ENCODE measurements around the gene SLC22A23. TPM values are rescaled to one million over a fixed set of nuclear protein-coding genes. Genes with fewer than 3 reads are reported as not detected.
A peak's percentile ranks its signal among the peaks of the same experiment; 100 is the strongest.

SLC22A23 gene
- total RNA-seq, 1 experiment from 2014 or later = 6.8 TPM

GRCh38 chr6:3351105-3351676 lies 105.7 kb downstream of the SLC22A23 start:
- Mint-ChIP-seq H3K27ac (peak overlapping the region; percentile 37 to 89 (median 56); a peak in 4 of 7 replicates), H3K36me3 (ENCODE audit: insufficient read depth in 1 of 3, low read depth in 3 of 3) (peaks cover 0 to 7% (median 0%) of the 10 kb centered on the region in 3 experiments; a peak in 3 of 7 replicates), H3K9me3 (no peaks in the 10 kb centered on the region), H3K4me1 (peaks cover 58 to 60% of the 10 kb centered on the region in 2 experiments), H3K27me3 (ENCODE audit: low read depth) (peaks cover 3% of the 10 kb centered on the region), H3K4me3 (0 out of 5 replicates have a peak overlapping the region, but pooled peaks of 1 of the 2 experiments have one; percentile 10)
- Histone ChIP-seq H4K91ac (ENCODE audit: insufficient read length, low read depth, low read length) (no peak overlapping the region), H3K18ac (ENCODE audit: insufficient read length, low read depth, low read length) (no peak overlapping the region), H3K27me3 (ENCODE audit: insufficient read depth, low read length) (no peaks in the 10 kb centered on the region), H2AK5ac (ENCODE audit: insufficient read length, low read length) (no peak overlapping the region), H3K4me2 (ENCODE audit: insufficient read depth, insufficient read length, low read length) (no peak overlapping the region), H2BK120ac (ENCODE audit: low read depth, low read length, poor library complexity, severe bottlenecking) (no peak overlapping the region), H3K27ac (ENCODE audit: insufficient read length, low read depth, low read length) (no peak overlapping the region), H4K8ac (replicated peaks; ENCODE audit: insufficient read length, low read depth, low read length) (no peak overlapping the region), H2BK15ac (ENCODE audit: low read depth, low read length) (no peak overlapping the region), H3T11ph (ENCODE audit: low read length) (no peak overlapping the region), H3K14ac (ENCODE audit: insufficient read depth, low read length) (no peak overlapping the region; the same call in 1 of the 2 replicates), H3K79me1 (ENCODE audit: insufficient read depth, low read depth, low read length, poor library complexity, severe bottlenecking) (no peaks in the 10 kb centered on the region), H3K23ac (ENCODE audit: insufficient read length, low read depth, low read length) (no peak overlapping the region), H2AFZ (ENCODE audit: low read length) (no peak overlapping the region), H4K20me1 (ENCODE audit: control insufficient read depth, insufficient read depth, insufficient read length) (no peaks in the 10 kb centered on the region), H3K23me2 (ENCODE audit: insufficient read length, low read depth, low read length, poor library complexity, severe bottlenecking) (no peaks in the 10 kb centered on the region), H3K9me3 (ENCODE audit: control insufficient read depth, low read depth, low read length) (no peaks in the 10 kb centered on the region), H3K79me2 (ENCODE audit: insufficient read depth, low read length) (no peaks in the 10 kb centered on the region; the same call in 1 of the 2 replicates), H3K56ac (ENCODE audit: insufficient read length, low read depth, low read length) (no peak overlapping the region), H4K5ac (ENCODE audit: insufficient read length, low read depth, low read length) (no peak overlapping the region), H3K4ac (ENCODE audit: low read depth, low read length) (no peak overlapping the region), H3K9ac (ENCODE audit: extremely low read depth, insufficient read length, low read length) (no peak overlapping the region), H2BK5ac (ENCODE audit: insufficient read length, low read length) (no peak overlapping the region), H3K4me1 (ENCODE audit: insufficient read depth, low read length) (peaks cover 22% of the 10 kb centered on the region), H2BK20ac (ENCODE audit: low read depth, low read length, poor library complexity, severe bottlenecking) (no peak overlapping the region), H2BK12ac (ENCODE audit: insufficient read length, low read depth, low read length) (no peak overlapping the region)
- WGBS (ENCODE audit: extremely low coverage, insufficient read length, low lambda C conversion rate) = no CpG with 5 or more reads among the region's 15 CpGs
- no peak for DNase-seq
- TF ChIP-seq, protein P1, sequence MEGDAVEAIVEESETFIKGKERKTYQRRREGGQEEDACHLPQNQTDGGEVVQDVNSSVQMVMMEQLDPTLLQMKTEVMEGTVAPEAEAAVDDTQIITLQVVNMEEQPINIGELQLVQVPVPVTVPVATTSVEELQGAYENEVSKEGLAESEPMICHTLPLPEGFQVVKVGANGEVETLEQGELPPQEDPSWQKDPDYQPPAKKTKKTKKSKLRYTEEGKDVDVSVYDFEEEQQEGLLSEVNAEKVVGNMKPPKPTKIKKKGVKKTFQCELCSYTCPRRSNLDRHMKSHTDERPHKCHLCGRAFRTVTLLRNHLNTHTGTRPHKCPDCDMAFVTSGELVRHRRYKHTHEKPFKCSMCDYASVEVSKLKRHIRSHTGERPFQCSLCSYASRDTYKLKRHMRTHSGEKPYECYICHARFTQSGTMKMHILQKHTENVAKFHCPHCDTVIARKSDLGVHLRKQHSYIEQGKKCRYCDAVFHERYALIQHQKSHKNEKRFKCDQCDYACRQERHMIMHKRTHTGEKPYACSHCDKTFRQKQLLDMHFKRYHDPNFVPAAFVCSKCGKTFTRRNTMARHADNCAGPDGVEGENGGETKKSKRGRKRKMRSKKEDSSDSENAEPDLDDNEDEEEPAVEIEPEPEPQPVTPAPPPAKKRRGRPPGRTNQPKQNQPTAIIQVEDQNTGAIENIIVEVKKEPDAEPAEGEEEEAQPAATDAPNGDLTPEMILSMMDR (conservative IDR thresholded peaks at IDR 0.05) = no peak
